GM23248 (cell line): Measurements from ENCODE around the gene XPNPEP1. TPM values are rescaled to one million over a fixed set of nuclear protein-coding genes. Genes with fewer than 3 reads are reported as not detected.

Source experiments
- DNase-seq: peaks from one replicate; pipeline ENCODE4 v3.0.0-alpha.2; 2015
- H2AFZ ChIP-seq: fragments of 200-600 bp; sonication (generic); 2 replicates; pipeline ENCODE4 v1.6.1; 2016; ENCODE audit warnings: antibody characterized with exemption
- H3F3A ChIP-seq: fragments of 200-600 bp; sonication (generic); 2 replicates; pipeline ENCODE4 v1.6.1; 2016; ENCODE audit warnings: mild to moderate bottlenecking, antibody characterized with exemption, mixed run types; ENCODE audit not compliant: insufficient read depth
- H3K27ac ChIP-seq: fragments of 200-600 bp; sonication (generic); 2 replicates; pipeline ENCODE4 v1.5.1; 2016; ENCODE audit warnings: mild to moderate bottlenecking
- H3K27me3 ChIP-seq: fragments of 200-600 bp; sonication (generic); replicated peaks from 2 replicates; pipeline ENCODE4 v1.6.1; 2016; ENCODE audit warnings: mild to moderate bottlenecking; ENCODE audit not compliant: insufficient read depth
- H3K36me3 ChIP-seq: fragments of 200-600 bp; sonication (generic); 2 replicates; pipeline ENCODE4 v1.6.1; 2016; ENCODE audit warnings: low read depth, mild to moderate bottlenecking
- H3K4me1 ChIP-seq: fragments of 200-600 bp; sonication (generic); 2 replicates; pipeline ENCODE4 v1.6.1; 2016; ENCODE audit warnings: mild to moderate bottlenecking; ENCODE audit not compliant: insufficient read depth
- H3K4me2 ChIP-seq: fragments of 200-600 bp; sonication (generic); one replicate; pipeline ENCODE4 v1.6.1; 2016; ENCODE audit warnings: mild to moderate bottlenecking; ENCODE audit not compliant: unreplicated experiment
- H3K4me3 ChIP-seq: fragments of 200-600 bp; sonication (generic); 2 replicates; pipeline ENCODE4 v1.5.1; 2016; ENCODE audit warnings: mild to moderate bottlenecking
- H3K79me2 ChIP-seq: fragments of 200-600 bp; sonication (generic); 2 replicates; pipeline ENCODE4 v1.6.1; 2016; ENCODE audit warnings: mild to moderate bottlenecking; ENCODE audit not compliant: insufficient read depth
- H3K9ac ChIP-seq: fragments of 200-600 bp; sonication (generic); 2 replicates; pipeline ENCODE4 v1.6.1; 2016; ENCODE audit warnings: mild to moderate bottlenecking
- H3K9me2 ChIP-seq: fragments of 200-600 bp; sonication (generic); 2 replicates; pipeline ENCODE4 v1.6.1; 2016; ENCODE audit warnings: mixed run types, mild to moderate bottlenecking, moderate library complexity; ENCODE audit not compliant: insufficient read depth
- H3K9me3 ChIP-seq: fragments of 200-600 bp; sonication (generic); one replicate; pipeline ENCODE4 v1.6.1; 2017; ENCODE audit warnings: low read depth
- H4K20me1 ChIP-seq: fragments of 200-600 bp; sonication (generic); 2 replicates; pipeline ENCODE4 v1.6.0; 2016; ENCODE audit not compliant: insufficient read depth
- EZH2 ChIP-seq: fragments of 200-600 bp; sonication (generic); IDR thresholded peaks from 2 replicates; pipeline ENCODE4 v1.6.1; 2018; ENCODE audit warnings: antibody characterized with exemption, mild to moderate bottlenecking; ENCODE audit not compliant: insufficient read depth, poor library complexity, severe bottlenecking
- EZH2phosphoT487 ChIP-seq: fragments of 200-600 bp; sonication (generic); IDR thresholded peaks from 2 replicates; pipeline ENCODE4 v1.6.1; 2018; ENCODE audit warnings: antibody characterized with exemption, moderate library complexity, mild to moderate bottlenecking, low read depth; ENCODE audit not compliant: insufficient read depth
- WGBS, 2 experiments: methylation state at CpG; one replicate each; pipeline ENCODE4 v1.1.6; 2015 to 2017; ENCODE audit warnings: low lambda C conversion rate in 2 of 2, low coverage in 1 of 2; ENCODE audit errors: missing lambda C conversion rate in 2 of 2; 5-methylcytosine and 5-hydroxymethylcytosine counted together
- in situ Hi-C: fragments of 300-500 bp; cut with MboI; formaldehyde crosslinking; loops from 2 replicates; pipeline ENCODE4 v1.15.0; 2020
- polyA plus RNA-seq: library from polyadenylated mRNA; unstranded; fragments of >200 nt; fragmentation: Nextera tagmentation; extraction: Ambion mirVana; gene quantifications from 2 replicates; pipeline ENCODE4 v1.2.1, GENCODE V29; 2016
- total RNA-seq: library from RNA; depleted of rRNA; stranded (reverse); fragments of >200 nt; shearing (Covaris generic); gene quantifications from 2 replicates; pipeline ENCODE4 v1.2.3, GENCODE V29; 2014

XPNPEP1 gene
- total and polyA plus RNA-seq, 2 experiments from 2014 or later: 48.2 to 108 TPM

DNA sequence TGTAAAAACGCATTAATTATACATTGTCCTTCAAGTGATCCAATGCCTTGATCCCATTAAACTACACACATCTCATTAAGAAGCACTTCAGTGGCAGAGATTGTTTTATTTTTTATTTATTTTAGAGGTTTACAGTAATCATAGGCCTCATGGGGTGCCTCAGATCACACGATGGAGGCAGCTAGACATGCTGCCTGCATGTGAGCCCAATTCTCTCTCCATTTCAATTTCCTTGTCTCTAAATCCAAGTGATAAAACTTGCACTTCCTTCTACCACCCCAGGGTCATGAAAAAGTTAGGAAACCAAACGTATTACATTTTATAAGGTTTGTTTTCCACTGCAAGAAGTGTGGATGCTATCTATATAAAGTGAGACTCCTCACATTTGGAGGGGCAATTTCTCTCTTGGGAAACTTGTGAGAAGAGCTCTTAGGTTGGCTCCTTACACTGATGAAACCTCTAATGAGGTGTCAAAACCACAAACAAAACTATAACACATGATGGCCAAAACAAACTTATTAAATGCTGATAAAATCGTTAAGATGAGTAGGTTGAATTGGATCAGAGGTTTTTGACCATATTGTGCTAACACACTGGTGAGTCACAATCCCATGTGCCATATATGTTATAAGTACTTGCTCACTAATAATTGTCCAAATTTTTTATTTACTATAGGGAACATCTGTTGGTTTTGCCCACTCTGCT lies 22.3 kb upstream of the XPNPEP1 start:
- in situ Hi-C loops: no loop called here
- Histone ChIP-seq H3K36me3 (no peaks in the 10 kb centered on the region), H3K4me3 (no peak overlapping the region), H2AFZ (no peak overlapping the region), H3K79me2 (no peaks in the 10 kb centered on the region), H3K9ac (no peak overlapping the region), H3K27ac (no peak overlapping the region), H3K9me3 (no peaks in the 10 kb centered on the region), H3K27me3 (no peaks in the 10 kb centered on the region), H3F3A (no peaks in the 10 kb centered on the region), H4K20me1 (no peaks in the 10 kb centered on the region), H3K4me1 (no peaks in the 10 kb centered on the region), H3K9me2 (no peaks in the 10 kb centered on the region), H3K4me2 (no peak overlapping the region)
- DNase-seq: no peak
- TF ChIP-seq EZH2phosphoT487 (no peak), EZH2 (no peak)
- 42 to 44% methylated on average over 4 of the region's 4 CpGs for WGBS, 2 experiments

DNA sequence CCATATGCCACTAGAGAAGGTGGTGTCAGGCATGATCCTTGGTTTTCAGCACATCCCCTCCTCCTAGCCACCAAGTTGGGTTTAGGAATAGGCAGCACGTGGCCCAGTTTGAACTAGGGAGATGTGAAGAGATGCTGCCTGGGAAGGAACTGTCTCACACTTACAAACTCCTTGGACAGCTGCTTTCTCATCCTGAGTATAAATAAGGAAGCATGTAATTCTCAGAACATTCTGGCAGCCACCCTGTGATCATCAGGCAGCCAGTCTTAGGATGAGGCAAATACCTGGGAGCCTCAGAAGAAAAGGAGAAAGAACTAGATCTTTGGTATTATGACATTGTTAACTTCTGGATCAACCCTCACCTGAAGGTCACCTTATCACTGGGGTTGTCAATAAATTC lies 21.3 kb upstream of the XPNPEP1 start:
- in situ Hi-C loops: no loop called here
- DNase-seq: no peak
- Histone ChIP-seq H2AFZ (no peak overlapping the region), H3K27me3 (no peaks in the 10 kb centered on the region), H3K9ac (no peak overlapping the region), H3K4me1 (no peaks in the 10 kb centered on the region), H3K36me3 (no peaks in the 10 kb centered on the region), H4K20me1 (no peaks in the 10 kb centered on the region), H3K9me3 (no peaks in the 10 kb centered on the region), H3K79me2 (no peaks in the 10 kb centered on the region), H3K27ac (no peak overlapping the region), H3K4me2 (no peak overlapping the region), H3F3A (no peaks in the 10 kb centered on the region), H3K4me3 (no peak overlapping the region), H3K9me2 (no peaks in the 10 kb centered on the region)
- WGBS, 2 experiments: 25 to 38% methylated on average over 1 of the region's 1 CpG
- TF ChIP-seq EZH2phosphoT487: no peak
- TF ChIP-seq EZH2: no peak

DNA sequence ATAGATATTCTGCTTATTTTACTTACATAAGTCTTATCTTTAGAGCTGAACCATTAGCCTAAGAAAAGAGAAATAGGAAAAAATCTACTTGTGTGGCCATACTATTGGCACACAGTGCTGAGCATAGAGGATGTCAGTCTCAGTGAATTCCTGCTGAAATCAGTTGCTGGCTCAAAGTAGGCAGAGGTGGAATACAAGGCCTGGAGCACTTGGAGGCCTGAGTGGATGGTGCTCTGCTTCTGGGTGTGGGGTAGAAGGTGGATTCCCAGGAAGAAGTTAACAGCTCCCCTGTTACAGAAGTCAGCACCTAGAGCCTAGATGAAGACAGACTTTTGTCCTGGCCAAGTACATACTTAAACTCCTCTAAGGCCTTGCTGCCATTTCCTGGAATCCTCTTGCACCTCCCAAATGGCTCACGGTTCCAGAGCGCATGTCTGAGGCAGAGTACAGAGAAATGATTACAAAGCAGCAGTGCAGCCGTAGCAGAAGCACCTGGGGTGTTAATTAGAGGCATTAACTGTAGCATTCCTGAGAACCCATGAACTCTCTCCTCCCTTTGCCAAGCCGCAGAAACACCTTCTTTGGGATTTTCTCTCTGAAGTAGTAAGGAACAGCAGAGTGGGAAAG lies 18.0 kb upstream of the XPNPEP1 start:
- H3K79me2 ChIP-seq: no peaks in the 10 kb centered on the region
- H3K9me3 ChIP-seq: no peaks in the 10 kb centered on the region
- H3K36me3 ChIP-seq: no peaks in the 10 kb centered on the region
- no peak overlapping the region for H3K9ac ChIP-seq
- TF ChIP-seq EZH2: no peak
- TF ChIP-seq EZH2phosphoT487: no peak
- no peaks in the 10 kb centered on the region for H3K9me2 ChIP-seq
- DNase-seq: no peak
- in situ Hi-C loops: no loop called here
- no peaks in the 10 kb centered on the region for H3K27me3 ChIP-seq
- no peaks in the 10 kb centered on the region for H3F3A ChIP-seq
- H3K4me2 ChIP-seq: no peak overlapping the region
- H2AFZ ChIP-seq: no peak overlapping the region
- H3K4me3 ChIP-seq: no peak overlapping the region
- 78 to 82% methylated on average over 4 of the region's 4 CpGs for WGBS, 2 experiments
- H4K20me1 ChIP-seq: no peaks in the 10 kb centered on the region
- H3K4me1 ChIP-seq: no peaks in the 10 kb centered on the region
- no peak overlapping the region for H3K27ac ChIP-seq

DNA sequence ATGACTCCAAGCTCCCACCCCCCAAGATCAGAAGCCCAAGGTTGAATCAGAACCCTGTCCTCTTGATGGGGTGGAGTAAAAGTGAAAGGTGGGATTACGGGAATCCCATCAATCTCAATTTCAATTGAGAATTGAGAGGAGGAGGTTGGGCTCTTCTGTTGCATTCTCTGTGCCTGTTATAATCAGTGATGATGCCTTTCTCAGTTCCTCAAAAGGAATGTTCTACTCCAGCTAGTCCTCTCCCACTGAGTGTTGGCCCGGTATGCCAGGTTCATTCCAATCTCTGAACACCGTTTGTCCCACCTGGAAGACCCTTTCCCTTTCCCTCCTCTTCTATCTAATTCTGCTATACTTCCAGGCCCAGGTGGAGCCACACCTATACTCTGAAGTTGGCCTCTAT lies 17.2 kb upstream of the XPNPEP1 start:
- in situ Hi-C loops: no loop called here
- no peaks in the 10 kb centered on the region for H3K9me3 ChIP-seq
- no peak overlapping the region for H3K4me3 ChIP-seq
- peaks cover 2% of the 10 kb centered on the region; the same call in 1 of the 2 replicates for H3K4me1 ChIP-seq
- H3K9me2 ChIP-seq: no peaks in the 10 kb centered on the region
- H3F3A ChIP-seq: peaks cover 4% of the 10 kb centered on the region; the same call in 1 of the 2 replicates
- TF ChIP-seq EZH2phosphoT487 (no peak), EZH2 (no peak)
- H3K27me3 ChIP-seq: no peaks in the 10 kb centered on the region
- no peak overlapping the region for H3K9ac ChIP-seq
- no peak overlapping the region for H3K4me2 ChIP-seq
- H3K36me3 ChIP-seq: no peaks in the 10 kb centered on the region
- H3K27ac ChIP-seq: no peak overlapping the region
- DNase-seq: no peak
- 89 to 93% methylated on average over 3 of the region's 3 CpGs for WGBS, 2 experiments
- no peaks in the 10 kb centered on the region for H4K20me1 ChIP-seq
- no peak overlapping the region for H2AFZ ChIP-seq
- no peaks in the 10 kb centered on the region for H3K79me2 ChIP-seq
